ENCODE results near the gene INHBE. TPM values are rescaled to one million over a fixed set of nuclear protein-coding genes. Genes with fewer than 3 reads are reported as not detected.
"Not testable (repeated sequence)": the region's sequence is repeated elsewhere in the genome, so short reads cannot be mapped to it uniquely, and the experiment has no call there.

The INHBE gene
- total RNA-seq, 2 experiments from 2014 or later: not detected

GRCh38 chr12:57435293-57435692, 19.8 kb upstream of the INHBE start:
- no peak for ATAC-seq (ENCODE audit: poor library complexity)
- TF ChIP-seq, protein P1, sequence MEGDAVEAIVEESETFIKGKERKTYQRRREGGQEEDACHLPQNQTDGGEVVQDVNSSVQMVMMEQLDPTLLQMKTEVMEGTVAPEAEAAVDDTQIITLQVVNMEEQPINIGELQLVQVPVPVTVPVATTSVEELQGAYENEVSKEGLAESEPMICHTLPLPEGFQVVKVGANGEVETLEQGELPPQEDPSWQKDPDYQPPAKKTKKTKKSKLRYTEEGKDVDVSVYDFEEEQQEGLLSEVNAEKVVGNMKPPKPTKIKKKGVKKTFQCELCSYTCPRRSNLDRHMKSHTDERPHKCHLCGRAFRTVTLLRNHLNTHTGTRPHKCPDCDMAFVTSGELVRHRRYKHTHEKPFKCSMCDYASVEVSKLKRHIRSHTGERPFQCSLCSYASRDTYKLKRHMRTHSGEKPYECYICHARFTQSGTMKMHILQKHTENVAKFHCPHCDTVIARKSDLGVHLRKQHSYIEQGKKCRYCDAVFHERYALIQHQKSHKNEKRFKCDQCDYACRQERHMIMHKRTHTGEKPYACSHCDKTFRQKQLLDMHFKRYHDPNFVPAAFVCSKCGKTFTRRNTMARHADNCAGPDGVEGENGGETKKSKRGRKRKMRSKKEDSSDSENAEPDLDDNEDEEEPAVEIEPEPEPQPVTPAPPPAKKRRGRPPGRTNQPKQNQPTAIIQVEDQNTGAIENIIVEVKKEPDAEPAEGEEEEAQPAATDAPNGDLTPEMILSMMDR (IDR thresholded peaks at IDR 0.05): no peak
- H3K27ac Mint-ChIP-seq: peak overlapping the region; percentile 12
- no peaks in the 10 kb centered on the region for H3K27me3 Mint-ChIP-seq
- H3K4me3 ChIP-seq (ENCODE audit: low read length): no peak overlapping the region
- H3K4me1 ChIP-seq (ENCODE audit: insufficient read depth, low read length): peaks cover 9% of the 10 kb centered on the region
- POLR2A ChIA-PET: interaction anchor here (2.0 kb wide), 1 partner anchor 23 kb away, joined by 8 read pairs; the partner anchor contains the start of gene GLI1
- H3K36me3 Mint-ChIP-seq (ENCODE audit: low read depth): peaks cover 6% of the 10 kb centered on the region
- intact Hi-C loops (cut with DNase I, micrococcal nuclease): loop anchor here in 1 of 2 experiments (2.0 kb wide), 1 partner anchor 20 kb away; the partner anchor contains the start of gene INHBE
- no peaks in the 10 kb centered on the region for H3K9me3 ChIP-seq (ENCODE audit: control insufficient read depth in 1 of 2, insufficient read depth in 1 of 2, low read length in 2 of 2)
- DNase-seq: peak in 1 of 14 experiments; percentile 10
- H3K4me1 Mint-ChIP-seq (ENCODE audit: low read depth): peaks cover 12% of the 10 kb centered on the region
- no peak overlapping the region for H3K4me3 Mint-ChIP-seq
- H3K36me3 ChIP-seq (ENCODE audit: insufficient read depth, low read length): no peaks in the 10 kb centered on the region
- H3K27me3 ChIP-seq (ENCODE audit: control insufficient read depth in 1 of 2, insufficient read depth in 2 of 2, low read length in 2 of 2): no peaks in the 10 kb centered on the region
- no peaks in the 10 kb centered on the region for H3K9me3 Mint-ChIP-seq
- H3K27ac ChIP-seq (ENCODE audit: low read depth in 1 of 2, low read length in 2 of 2): no peak overlapping the region
- CTCF ChIA-PET: no interaction called here

GRCh38 chr12:57438400-57438799, 16.7 kb upstream of the INHBE start:
- no peak overlapping the region for H3K27ac ChIP-seq (ENCODE audit: low read depth in 1 of 2, low read length in 2 of 2)
- ATAC-seq (ENCODE audit: poor library complexity) (no peak), DNase-seq (no peak)
- H3K4me1 ChIP-seq (ENCODE audit: insufficient read depth, low read length): peaks cover 9% of the 10 kb centered on the region
- Mint-ChIP-seq H3K4me3 (no peak overlapping the region), H3K36me3 (ENCODE audit: low read depth) (no peaks in the 10 kb centered on the region), H3K27me3 (no peaks in the 10 kb centered on the region), H3K4me1 (ENCODE audit: low read depth) (no peaks in the 10 kb centered on the region), H3K27ac (no peak overlapping the region), H3K9me3 (no peaks in the 10 kb centered on the region)
- TF ChIP-seq, protein P1 (IDR thresholded peaks at IDR 0.05): no peak
- no peaks in the 10 kb centered on the region for H3K27me3 ChIP-seq (ENCODE audit: control insufficient read depth in 1 of 2, insufficient read depth in 2 of 2, low read length in 2 of 2)
- H3K4me3 ChIP-seq (ENCODE audit: low read length): no peak overlapping the region
- intact Hi-C loops (cut with DNase I, micrococcal nuclease): no loop called here
- POLR2A ChIA-PET: no interaction called here
- CTCF ChIA-PET: no interaction called here
- H3K9me3 ChIP-seq (ENCODE audit: control insufficient read depth in 1 of 2, insufficient read depth in 1 of 2, low read length in 2 of 2): peaks cover 0 to 12% of the 10 kb centered on the region in 2 experiments
- no peaks in the 10 kb centered on the region for H3K36me3 ChIP-seq (ENCODE audit: insufficient read depth, low read length)

- H3K27ac Mint-ChIP-seq: no peak overlapping the region
- intact Hi-C loops (cut with DNase I, micrococcal nuclease): no loop called here
These were observed 15.3 kb upstream of the INHBE start for GRCh38 chr12:57439762-57440266.

DNA sequence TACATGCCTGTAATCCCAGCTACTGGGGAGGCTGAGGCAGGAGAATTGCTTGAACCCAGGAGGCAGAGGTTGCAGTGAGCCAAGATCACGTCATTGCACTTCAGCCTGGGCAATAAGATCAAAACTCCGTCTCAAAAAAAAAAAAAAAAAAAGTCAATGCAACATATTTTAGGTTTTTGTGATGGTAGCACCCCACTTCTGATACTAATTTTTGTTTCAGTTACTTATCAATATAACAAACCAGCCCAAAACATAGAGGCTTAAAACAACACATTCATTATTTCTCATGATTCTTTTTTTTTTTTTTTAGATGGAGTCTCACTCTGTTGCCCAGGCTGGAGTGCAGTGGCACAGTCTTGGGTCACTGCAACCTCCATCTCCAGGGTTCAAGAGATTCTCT, 13.7 kb upstream of the INHBE start:
- DNase-seq; H3K4me1 Mint-ChIP-seq (ENCODE audit: low read depth); H3K36me3 ChIP-seq (ENCODE audit: insufficient read depth, low read length); H3K4me3 Mint-ChIP-seq; H3K27me3 ChIP-seq (ENCODE audit: control insufficient read depth in 1 of 2, insufficient read depth in 2 of 2, low read length in 2 of 2); H3K9me3 Mint-ChIP-seq; H3K27me3 Mint-ChIP-seq; POLR2A ChIA-PET; H3K36me3 Mint-ChIP-seq (ENCODE audit: low read depth); H3K27ac ChIP-seq (ENCODE audit: low read depth in 1 of 2, low read length in 2 of 2); ATAC-seq (ENCODE audit: poor library complexity); H3K27ac Mint-ChIP-seq; intact Hi-C loops (cut with DNase I, micrococcal nuclease); H3K4me3 ChIP-seq (ENCODE audit: low read length); H3K4me1 ChIP-seq (ENCODE audit: insufficient read depth, low read length): not testable (repeated sequence)
- CTCF ChIA-PET: interaction anchor here (0.7 kb wide), 1 partner anchor 30 kb away, joined by 3 read pairs; no protein-coding TSS in a partner anchor
- peaks cover 0 to 12% of the 10 kb centered on the region in 2 experiments for H3K9me3 ChIP-seq (ENCODE audit: control insufficient read depth in 1 of 2, insufficient read depth in 1 of 2, low read length in 2 of 2)

More at GRCh38 chr12:57439762-57440266, 15.3 kb upstream of the INHBE start:
- CTCF ChIA-PET: no interaction called here
- H3K36me3 Mint-ChIP-seq (ENCODE audit: low read depth): no peaks in the 10 kb centered on the region
- no peak overlapping the region for H3K4me3 Mint-ChIP-seq
- H3K4me1 ChIP-seq (ENCODE audit: insufficient read depth, low read length): peaks cover 7% of the 10 kb centered on the region
- H3K9me3 Mint-ChIP-seq: no peaks in the 10 kb centered on the region
- DNase-seq (no peak), ATAC-seq (ENCODE audit: poor library complexity) (no peak)
- H3K36me3 ChIP-seq (ENCODE audit: insufficient read depth, low read length): no peaks in the 10 kb centered on the region
- POLR2A ChIA-PET: no interaction called here
- H3K9me3 ChIP-seq (ENCODE audit: control insufficient read depth in 1 of 2, insufficient read depth in 1 of 2, low read length in 2 of 2): peaks cover 0 to 12% of the 10 kb centered on the region in 2 experiments
- TF ChIP-seq, protein P1 (IDR thresholded peaks at IDR 0.05): no peak
- no peak overlapping the region for H3K4me3 ChIP-seq (ENCODE audit: low read length)
- H3K4me1 Mint-ChIP-seq (ENCODE audit: low read depth): no peaks in the 10 kb centered on the region
- no peaks in the 10 kb centered on the region for H3K27me3 ChIP-seq (ENCODE audit: control insufficient read depth in 1 of 2, insufficient read depth in 2 of 2, low read length in 2 of 2)
- H3K27me3 Mint-ChIP-seq: no peaks in the 10 kb centered on the region
- no peak overlapping the region for H3K27ac ChIP-seq (ENCODE audit: low read depth in 1 of 2, low read length in 2 of 2)

Data from CD4-positive, alpha-beta T cell (primary cell).